Stimulated activated CD4-positive, alpha-beta T cell treated with anti-CD3 and anti-CD28 coated beads, Interleukin-4, amount 100 ng/mL, for 4 hours (primary cell): ENCODE measurements around the gene AMT.
A peak's percentile ranks its signal among the peaks of the same experiment; 100 is the strongest.
"Not testable (repeated sequence)": the region's sequence is repeated elsewhere in the genome, so short reads cannot be mapped to it uniquely, and the experiment has no call there.

Experiments
- DNase-seq, 2 experiments: peaks; one replicate each; pipeline ENCODE4 v3.0.0-alpha.2; 2020

Gene AMT

DNA sequence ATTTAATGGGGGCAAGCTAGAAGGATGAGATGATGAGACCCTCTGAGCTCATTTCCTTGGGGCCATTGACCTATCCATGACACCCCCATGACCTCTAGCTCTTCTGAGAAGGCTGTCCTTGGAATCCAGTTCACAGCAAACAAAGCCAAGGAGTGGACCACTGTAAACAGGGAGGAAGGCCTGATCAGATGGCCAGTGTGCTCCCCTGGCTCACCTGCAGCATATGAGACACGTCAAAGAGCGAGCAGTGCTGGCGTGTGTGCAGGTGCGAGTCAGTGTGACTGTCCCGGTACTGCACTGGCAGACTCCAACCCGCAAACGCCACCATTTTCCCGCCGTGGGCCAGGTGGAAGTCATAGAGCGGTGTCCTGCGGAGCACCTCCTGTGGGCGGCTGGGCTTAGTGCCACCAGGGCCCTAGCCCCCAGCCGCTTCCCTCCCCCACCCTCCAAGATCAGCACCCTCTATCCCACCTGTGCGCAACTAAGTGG, 339 bp downstream of the AMT start:
- DNase-seq = no peak

DNA sequence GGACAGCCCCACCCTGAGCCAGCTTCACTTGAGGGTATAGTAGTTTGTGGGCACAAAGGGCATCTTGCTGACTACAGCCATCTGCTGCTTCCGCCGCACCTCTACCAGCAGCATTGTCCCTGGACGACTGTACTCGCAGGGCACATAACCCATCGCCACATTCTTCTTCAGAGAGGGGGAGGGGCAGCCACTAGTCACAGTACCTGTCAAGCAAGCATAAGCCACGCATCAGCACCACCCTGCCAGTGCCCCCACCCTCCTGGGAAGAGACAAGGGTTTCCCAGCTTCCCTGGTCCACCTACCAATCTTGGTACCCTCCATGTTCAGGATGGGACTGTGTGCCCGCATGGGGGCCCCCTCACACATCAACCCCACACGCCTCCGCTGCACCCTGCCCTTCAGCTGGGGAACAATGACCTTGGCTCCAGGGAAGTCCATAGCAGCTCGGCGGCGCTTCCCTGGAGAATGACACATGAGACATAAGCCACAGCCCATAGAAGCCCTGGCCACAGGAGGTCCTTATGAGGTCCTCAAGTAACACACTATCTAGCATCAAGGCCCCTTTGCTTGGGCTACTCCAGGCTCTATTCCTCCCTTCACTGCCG, 4.7 kb downstream of the AMT start:
- no peak for DNase-seq

- DNase-seq = no peak
These were observed 5.4 kb downstream of the AMT start for GRCh38 chr3:49416867-49417266.

- peak; percentile 37 to 75 for DNase-seq
These were observed 6.2 kb downstream of the AMT start for GRCh38 chr3:49415931-49416601.

GRCh38 chr3:49414753-49415152, 7.5 kb downstream of the AMT start:
- no peak for DNase-seq

DNA sequence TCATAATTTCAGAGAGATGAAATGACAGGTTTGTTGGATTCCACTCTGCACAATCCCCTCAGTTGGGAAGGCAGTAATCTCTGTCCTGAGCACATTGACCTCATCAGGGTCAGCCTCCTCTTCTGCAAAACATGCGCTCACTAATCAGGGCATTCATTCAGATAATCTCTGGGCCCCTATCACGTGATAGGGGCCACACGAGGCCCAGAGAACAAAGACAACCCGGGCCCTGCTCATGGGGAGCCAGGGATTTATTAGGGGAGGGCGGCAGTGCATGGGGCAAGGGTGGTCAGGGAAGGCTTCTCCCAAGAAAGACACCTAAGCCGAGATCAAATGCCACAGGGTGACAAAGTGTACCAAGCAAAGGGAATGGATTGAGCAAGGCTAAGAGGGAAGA, 8.9 kb downstream of the AMT start:
- no peak for DNase-seq

GRCh38 chr3:49412632-49413337, 9.5 kb downstream of the AMT start:
- no peak for DNase-seq

GRCh38 chr3:49411968-49412631, 10.2 kb downstream of the AMT start, which contains the start of the genes RHOA and TCTA:
TSS of gene RHOA (minus strand) at chr3:49411976. CDS start at chr3:49375589, 36,387 bp downstream.
TSS of gene TCTA (plus strand) at chr3:49412423. CDS start at chr3:49412427, 4 bp downstream.
- DNase-seq = peak; percentile 98 to 99

- DNase-seq = peak; percentile 31 to 51
These were observed 10.7 kb downstream of the AMT start for GRCh38 chr3:49411535-49411967.

DNA sequence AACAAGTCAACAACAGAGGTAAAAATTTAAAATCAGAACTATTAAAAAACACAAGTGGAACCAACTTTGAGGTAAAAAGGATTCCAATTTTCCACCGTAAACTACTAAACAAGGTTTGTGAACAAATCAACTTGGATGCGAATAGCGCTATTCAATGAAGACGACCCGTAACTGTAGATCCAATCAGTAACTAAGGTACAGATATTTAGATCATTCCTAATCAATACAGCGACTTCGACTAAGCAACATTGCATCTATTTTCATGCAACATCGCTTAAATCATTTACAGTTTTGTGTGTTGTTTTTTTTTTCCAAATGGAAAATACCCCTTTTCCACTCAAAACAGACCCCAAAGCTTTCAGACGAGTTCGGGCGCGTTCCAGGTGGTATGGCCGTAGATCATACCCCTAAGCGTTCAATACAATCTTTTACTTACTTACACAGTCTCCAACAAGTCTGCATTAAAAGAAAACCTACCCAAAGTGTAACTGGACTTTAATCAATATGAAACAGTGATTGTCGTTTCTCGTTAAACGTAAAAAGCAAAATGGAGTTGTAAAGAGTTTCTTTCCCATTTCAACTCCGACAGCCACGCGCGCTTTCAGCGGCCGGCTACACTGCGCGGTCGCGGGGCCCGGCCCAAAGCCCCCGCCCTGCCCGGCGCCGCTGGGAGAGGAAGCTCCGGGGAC, 11.3 kb downstream of the AMT start:
- no peak for DNase-seq

DNA sequence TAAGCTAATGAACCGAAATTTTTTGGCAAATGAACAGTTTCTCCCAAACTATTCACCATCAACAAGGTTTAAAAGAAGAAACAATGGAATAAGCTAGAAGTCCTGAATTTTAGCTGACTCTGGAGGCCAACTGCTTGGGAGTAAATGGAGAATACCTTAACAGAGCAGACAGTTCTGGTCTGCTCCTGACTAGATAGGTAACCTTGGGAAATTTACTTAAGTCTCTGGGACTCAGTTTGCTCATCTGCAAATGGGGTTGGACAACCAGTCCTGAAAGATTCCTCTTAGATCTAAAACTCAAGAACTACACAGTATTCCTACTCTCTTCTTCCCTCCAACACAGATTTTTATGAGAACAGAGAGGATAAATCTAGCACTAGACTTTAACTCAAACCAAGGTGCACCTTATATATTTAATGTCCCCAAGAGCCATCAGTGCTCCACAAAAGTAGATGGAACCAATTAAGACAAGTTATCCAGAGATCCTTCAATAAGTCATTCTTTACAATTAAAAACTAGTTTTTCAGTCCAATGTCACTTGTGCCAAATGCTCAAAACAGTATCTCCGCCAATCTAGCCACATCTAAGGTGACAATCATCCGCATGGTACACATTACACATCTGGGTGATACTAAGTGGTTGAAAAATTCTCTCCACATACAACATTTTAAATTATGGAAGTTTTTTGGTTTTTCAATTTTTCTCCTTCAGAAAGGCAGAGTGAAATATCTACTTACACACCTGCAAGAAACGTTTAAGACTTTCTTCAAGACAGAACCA, 12.0 kb downstream of the AMT start:
- no peak for DNase-seq

DNA sequence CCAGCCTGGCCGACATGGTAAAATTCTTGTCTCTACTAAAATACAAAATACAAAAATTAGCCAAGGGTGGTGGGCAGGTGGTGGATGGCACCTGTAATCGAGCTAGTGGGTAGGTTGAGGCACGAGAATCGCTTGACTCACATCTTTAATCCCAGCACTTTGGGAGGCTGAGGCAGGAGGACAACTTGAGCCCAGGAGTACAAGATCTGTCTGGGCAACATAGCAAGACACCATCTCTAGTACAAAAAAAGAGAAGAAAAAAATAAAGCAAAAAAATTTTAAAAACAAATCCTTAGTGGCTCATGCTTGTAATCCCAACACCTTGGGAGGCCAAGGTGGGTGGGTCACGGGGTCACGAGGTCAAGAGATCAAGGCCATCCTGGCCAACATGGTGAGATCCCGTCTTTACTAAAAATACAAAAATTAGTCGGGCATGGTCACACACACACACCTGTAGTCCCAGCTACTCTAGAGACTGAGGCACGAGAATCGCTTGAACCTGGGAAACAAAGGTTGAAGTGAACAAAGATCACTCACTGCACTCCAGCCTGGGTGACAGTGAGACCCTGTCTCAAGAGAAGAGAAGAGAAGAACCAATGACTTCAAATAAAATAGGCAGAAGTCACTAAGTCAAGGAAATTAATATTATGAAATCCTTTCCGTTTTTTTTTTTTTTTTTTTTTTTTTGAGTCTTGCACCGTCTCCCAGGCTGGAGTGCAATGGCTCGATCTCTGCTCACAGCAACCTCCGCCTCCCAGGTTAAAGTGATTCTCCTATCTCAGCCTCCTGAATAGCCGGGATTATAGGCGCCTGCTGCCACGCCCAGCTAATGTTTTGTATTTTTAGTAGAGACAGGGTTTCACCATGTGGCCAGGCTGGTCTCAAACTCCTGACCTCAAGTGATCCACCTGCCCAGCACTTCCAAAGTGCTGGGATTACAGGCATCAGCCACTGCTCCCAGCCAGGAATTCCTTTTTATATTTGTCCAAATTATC, 15.4 kb downstream of the AMT start:
- no peak for DNase-seq

GRCh38 chr3:49405570-49405969, 16.7 kb downstream of the AMT start:
- not testable (repeated sequence) for DNase-seq

- no peak for DNase-seq
These were observed 18.4 kb downstream of the AMT start for GRCh38 chr3:49403891-49404290.

- DNase-seq = no peak
These were observed 20.5 kb downstream of the AMT start for GRCh38 chr3:49401766-49402165.

DNA sequence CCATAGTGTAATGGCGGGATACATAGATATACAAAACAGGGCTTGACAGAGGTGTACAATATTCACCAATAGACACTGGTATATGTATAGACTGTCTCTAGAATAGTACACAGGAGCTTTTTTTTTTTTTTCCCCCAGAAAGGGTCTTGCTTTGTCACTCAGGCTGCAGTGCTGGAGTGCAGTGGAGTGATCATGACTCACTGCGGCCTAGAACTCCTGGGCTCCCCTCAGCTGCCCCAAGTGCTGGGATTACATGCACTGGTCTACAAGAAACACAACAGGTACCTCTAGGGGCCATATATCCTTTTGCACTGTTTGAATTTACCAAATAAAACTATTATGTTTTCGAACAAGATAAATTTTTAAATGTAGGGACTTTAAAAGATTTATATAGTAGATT, 22.8 kb downstream of the AMT start:
- no peak for DNase-seq

DNA sequence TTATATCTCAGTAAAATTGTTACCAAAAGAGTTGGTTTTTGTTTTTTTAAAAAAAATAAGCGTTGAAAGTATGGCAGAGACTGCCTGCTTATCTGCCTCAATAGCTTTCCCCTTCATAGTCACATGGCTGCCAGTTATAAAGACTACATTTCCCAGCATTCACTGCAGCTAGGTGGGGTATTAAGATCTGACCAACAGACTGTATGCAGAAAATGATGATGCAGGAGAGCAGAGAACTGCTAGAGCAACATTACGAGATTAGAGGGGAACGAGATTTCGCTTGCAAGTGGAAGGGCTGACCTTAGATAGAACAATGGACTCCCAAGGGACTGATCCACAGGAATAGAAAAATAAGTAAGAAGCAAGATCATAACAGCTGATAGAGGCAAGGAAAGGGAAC, 24.8 kb downstream of the AMT start:
- no peak for DNase-seq

GRCh38 chr3:49391310-49391709, 31.0 kb downstream of the AMT start:
- not testable (repeated sequence) for DNase-seq

GRCh38 chr3:49389297-49389696, 33.0 kb downstream of the AMT start:
- no peak for DNase-seq

- no peak for DNase-seq
These were observed 33.9 kb downstream of the AMT start for GRCh38 chr3:49388289-49388820.
